GM19438 (cell line): ENCODE results near the gene SIVA1.

Source experiments
- ATAC-seq: cut with Tn5 transposase; IDR thresholded peaks from one replicate; pipeline ENCODE4 v1.9.1; 2021; ENCODE audit warnings: low read depth; ENCODE audit not compliant: unreplicated experiment

SIVA1 gene

GRCh38 chr14:104734051-104734587, 18.8 kb upstream of the SIVA1 start:
- no peak for ATAC-seq

GRCh38 chr14:104734601-104734990, 18.4 kb upstream of the SIVA1 start:
- ATAC-seq, result no peak

DNA sequence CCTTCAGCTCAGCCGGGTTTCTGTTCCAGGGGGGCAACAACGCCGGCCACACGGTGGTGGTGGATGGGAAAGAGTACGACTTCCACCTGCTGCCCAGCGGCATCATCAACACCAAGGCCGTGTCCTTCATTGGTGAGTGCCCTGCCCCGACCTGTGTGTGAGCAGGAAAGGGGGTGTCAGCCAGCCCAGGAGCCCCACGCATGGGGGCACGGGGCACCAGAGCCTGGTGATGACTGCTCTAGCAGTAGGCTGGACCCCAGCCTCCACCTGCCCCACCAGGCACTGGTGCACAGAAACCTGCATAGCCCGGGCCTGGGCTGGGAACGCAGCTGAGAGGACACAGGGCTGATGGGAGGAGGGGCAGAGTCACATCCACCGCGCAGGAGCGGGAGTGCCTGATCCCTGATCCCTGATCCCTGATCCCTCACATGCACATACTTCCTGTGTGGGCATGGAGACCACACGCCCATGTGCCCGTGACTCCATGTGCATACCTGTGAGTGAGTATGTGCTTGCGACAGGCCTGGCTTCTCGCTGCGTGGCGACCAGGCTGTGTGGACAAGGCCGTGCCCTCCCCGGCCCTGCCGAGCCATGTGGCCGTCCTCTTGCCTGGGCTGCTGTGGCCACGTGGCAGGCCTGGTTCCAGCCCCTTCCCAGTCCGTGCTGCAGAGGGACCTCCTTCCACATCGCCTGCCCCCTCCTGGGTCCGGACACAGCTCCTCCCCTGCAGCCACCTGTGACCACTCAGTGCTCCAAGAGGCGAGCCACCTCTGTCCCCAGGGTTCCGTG, 17.8 kb upstream of the SIVA1 start:
- ATAC-seq, result no peak

DNA sequence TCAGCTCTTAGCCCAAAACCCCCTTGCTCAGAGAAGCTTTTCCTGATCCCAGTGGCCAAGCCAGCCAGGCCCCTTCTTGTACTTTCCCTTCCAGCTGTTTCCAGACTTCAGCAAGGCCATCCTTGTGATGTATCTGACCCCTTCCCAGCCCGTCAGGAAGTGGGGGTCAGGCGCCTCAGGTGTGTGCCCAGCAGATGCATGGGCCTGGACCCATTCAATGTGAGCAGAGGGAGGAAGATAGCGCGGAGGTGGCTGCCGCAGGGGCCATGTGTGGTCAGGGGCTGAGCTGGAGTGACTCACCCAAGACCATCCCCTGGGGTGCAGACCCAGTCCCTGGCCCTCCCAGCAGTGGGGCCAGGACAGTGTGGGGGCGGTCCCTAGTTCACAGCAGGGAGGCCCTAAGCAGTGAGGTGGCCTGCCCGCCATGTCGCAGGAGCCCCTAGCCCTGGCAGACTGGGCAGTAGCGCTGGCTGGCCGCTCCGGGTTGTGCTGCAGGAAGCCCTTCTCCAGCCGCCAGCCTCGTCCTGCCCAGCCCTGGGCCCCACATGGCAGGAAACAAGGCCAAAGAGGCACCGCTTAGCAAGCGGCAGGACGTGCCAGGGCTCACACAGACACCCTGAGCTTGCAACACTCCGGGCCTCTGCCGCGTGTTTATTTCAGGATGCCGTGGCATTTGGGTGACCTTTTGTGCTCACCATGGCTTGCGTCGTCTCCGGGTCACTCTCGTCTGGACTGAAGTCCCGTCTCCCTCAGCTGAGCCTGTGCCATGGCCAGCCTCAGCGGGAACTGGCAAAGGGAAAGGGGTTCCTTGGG, 16.9 kb upstream of the SIVA1 start:
- no peak for ATAC-seq

DNA sequence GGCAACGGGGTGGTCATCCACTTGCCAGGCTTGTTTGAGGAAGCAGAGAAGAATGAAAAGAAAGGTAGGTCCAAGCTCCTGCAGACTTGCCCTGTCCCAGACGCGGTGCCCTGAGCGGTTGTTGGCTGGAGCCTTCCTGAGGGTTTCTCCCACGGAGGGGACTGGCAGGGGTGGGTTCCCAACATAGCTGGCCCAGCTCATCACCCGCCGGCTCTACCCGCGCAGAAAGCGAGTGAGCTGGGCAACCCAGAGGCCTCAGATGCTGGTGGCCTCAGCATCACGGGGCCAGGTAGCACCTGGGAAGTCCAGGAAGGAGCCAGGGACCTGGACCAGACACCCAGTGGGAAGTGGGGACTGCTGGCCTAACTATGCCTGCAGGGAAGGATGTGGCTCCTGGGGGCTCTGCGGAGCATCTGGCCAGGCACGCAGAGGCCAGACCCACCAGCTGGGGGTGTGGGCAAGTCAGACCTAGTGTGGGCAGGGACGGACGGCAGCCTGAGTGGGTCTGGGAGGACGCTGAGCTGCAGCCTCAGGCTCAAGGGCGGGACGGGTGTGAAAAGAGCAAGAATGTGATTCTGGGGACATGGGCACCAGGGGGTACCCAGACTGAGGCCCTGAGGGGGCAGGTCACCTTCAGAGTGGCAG, 14.4 kb upstream of the SIVA1 start:
- no peak for ATAC-seq

GRCh38 chr14:104739026-104739425, 13.9 kb upstream of the SIVA1 start:
- ATAC-seq, result no peak

DNA sequence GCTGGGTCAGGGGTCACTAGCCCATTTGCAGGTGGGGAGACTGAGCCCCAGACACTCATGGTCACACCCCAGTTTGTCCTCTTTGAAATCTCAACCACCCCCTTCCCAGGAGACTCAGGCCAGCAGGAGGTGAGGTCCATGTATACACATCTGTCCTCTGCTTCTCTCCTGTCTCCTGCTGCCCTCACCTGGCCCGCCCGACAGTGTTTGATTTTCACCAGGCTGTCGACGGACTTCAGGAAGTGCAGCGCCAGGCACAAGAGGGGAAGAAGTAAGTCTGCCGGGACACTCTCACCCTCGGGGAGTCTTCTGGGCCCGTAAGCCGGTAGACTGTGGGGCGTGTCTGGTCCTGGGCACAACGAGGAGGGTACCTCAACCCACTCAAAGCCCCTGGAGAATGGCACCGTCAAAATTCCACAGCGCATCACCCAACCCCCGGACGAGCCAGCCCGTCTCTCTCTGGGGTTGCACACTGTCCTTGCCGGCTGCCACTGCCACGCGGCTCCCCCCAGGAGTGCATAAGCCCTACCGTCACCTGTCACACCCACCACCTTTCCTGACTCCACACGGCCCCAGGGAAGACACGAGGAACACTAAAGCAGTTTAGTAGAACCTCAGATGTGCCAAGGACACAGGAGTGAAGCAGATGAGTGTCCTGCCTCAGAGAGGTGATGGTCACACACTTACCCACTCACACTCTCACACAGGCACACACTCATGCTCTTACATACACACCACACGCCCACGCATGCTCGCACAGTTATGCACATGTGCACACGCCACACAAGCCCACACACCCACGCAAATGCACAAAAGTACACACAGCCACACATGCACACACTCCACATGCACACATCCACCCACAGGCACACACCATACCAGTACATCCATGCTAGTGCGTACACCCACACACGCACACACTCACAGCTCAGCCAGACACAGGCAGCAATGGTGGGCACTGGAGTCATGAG, 13.1 kb upstream of the SIVA1 start:
- no peak for ATAC-seq

- ATAC-seq, result no peak
Measured at GRCh38 chr14:104741108-104741802, 11.7 kb upstream of the SIVA1 start.

DNA sequence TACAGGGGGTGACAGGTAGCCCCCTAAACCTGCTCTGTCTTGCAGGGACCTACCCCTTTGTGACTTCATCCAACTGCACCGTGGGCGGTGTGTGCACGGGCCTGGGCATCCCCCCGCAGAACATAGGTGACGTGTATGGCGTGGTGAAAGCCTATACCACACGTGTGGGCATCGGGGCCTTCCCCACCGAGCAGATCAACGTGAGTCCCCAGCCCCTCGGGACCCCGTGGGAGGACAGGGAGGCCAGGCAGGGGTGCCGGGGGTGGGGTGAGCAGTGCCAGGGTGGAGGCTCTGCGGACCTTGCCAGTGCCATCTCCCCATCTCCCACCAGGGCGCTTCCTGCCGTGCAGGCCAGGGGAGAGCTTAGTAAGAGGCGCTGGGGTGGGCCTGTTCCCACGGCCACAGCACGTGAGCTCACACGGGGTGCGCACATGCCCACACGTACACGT, 11.1 kb upstream of the SIVA1 start:
- ATAC-seq, result no peak

DNA sequence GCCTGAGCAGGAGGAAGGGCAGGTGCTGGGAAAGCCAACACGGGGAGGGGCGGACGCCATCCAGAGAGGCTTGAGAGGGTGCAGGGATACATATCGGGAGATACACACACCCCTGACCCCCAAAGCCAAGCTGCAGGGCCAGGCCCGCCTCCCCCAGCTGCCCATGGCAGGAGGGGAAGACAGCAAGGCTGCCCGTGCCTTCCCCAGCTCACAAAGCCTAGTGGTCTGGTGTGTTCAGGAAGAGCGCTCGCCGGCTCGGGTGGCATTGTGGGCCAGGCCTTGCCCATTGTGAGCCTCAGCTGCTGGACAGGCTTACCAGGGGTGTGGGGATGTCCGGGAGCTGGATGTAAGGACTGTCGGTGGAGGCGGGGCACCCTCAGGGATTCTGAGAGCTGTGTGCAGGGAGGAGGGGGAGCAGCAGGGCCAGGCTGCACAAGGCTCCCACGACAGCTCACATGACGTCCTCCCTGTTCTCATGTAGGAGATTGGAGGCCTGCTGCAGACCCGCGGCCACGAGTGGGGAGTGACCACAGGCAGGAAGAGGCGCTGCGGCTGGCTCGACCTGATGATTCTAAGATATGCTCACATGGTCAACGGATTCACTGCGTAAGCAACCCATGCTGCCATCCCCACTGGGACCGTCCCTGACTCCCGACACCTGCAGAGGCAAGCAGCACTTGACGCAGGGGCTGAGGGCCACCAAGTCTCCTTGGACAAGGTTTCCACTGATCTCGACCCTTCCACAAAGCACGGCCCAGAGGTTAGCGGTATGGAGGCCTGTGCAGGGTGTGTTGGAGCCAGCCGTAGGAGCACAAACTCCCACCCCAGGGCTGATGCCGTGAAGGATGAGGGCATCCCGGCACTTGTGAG, 10.1 kb upstream of the SIVA1 start:
- no peak for ATAC-seq

DNA sequence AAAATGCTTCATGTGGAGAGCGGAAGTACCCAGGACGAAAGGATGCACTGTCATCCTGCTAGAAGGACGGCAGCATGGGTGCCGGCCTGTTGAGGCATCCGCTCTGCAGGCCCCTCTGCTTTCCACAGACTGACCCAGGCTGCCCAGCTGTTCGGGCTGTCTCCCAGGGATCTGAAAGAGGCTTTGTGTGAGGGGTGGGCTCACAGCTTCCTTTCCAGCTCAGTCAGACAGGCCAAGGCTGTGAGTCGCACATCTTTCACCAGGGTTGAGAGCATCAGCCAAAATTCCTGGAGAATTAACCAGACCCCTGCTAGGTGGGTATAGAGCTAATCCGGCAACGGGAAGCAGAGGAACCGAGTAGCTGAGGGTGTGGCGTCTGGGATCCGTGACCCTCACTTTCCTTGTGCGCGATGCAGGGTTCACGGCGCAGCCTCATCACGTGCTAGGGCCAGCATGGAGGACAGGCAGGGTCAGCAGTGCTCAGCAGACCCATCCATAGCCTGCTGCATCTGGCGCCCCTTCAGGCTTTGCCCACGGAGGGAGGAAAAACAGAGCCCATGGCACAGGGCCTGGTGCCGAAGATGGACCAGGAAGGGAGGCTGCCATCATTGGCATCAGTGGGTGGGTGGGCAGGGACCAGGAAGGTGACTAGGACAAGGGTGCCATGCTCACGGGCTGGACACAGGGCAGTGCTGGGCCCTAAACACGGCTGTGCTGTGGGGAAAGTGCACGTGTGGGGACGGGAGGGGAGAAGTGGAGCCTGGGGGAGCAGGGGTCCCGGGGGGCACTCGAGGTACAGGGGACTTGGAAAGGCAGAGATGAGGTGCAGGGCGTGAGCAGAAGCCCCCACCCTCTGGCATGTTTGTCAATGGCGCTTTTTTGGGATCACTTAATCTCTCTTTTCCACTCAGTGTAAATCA, 9.2 kb upstream of the SIVA1 start:
- ATAC-seq, result no peak

- no peak for ATAC-seq
Measured at GRCh38 chr14:104744484-104744883, 8.5 kb upstream of the SIVA1 start.

DNA sequence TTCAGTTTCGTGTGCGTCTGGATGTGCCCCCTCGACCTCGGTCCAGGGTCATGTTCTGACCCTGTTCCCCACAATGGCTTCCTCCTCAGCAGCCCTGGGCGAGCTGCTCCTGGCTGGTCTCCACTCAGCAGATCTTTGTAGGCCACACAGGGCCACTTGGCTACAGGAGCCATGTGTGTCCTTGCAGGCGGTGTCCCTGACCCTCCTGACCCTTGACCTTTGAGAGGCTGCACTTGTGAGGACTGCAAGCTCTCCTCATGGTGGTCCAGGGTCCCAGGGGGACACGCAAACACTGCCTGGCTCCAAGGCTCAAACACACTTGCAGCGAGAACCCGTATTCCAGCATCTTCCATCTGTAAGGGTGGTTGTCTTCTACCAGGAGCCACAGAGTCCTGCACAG, 7.5 kb upstream of the SIVA1 start:
- no peak for ATAC-seq

- peak; percentile 66 for ATAC-seq
Measured at GRCh38 chr14:104746071-104746545, 6.8 kb upstream of the SIVA1 start.

GRCh38 chr14:104746934-104747481, 5.9 kb upstream of the SIVA1 start:
- ATAC-seq, result no peak

- ATAC-seq, result no peak
Measured at GRCh38 chr14:104747876-104748275, 5.1 kb upstream of the SIVA1 start.

- no peak for ATAC-seq
Measured at GRCh38 chr14:104749111-104749649, 3.8 kb upstream of the SIVA1 start.
